ENCODE measurements around the gene NDUFAF2.
"Not testable (repeated sequence)": the region's sequence is repeated elsewhere in the genome, so short reads cannot be mapped to it uniquely, and the experiment has no call there.

Gene NDUFAF2

GRCh38 chr5:61177070-61177469, 232.1 kb downstream of the NDUFAF2 start:
- no peak for DNase-seq (ENCODE audit: low read depth, low spot score)

DNA sequence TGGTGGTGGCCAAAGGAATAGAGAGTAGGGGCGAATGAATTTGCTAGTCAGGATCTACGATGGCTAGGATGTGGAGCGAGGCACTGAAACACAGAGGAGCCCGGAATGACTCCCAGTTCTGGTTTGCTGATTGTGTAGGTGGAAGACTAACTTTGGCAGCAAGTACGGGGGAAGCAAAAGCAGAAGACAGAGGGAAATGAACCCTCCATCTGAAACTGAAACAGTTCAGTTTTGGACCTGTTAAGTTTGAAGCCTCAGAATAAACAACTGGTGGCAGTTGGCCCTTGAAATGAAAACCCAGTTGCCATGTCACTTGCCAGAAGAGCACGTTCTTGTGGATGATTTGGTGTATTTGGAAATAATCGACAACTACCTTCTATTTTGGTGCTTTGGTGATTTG, 232.7 kb downstream of the NDUFAF2 start:
- DNase-seq (ENCODE audit: low read depth, low spot score), result no peak

DNA sequence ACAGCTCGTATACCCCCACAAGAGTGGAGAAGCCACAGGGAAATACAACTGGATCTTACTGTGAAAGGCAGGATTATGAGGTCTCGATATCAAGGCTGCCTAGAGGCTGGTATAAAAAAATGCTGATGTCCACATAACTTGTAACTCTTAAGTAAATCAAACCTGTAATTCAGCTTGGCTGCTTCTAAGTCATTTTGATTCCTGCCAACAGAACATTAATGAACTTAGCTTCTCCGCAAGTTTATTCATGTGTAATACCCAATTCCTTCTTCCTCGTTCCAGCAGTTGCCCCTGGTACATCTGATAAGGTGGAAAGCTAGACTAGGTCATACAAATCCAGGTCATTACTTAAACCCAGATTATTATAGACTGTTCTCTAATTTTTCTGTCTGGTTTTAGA, 233.7 kb downstream of the NDUFAF2 start:
- no peak for DNase-seq (ENCODE audit: low read depth, low spot score)

GRCh38 chr5:61180886-61181285, 235.9 kb downstream of the NDUFAF2 start:
- DNase-seq (ENCODE audit: low read depth, low spot score), result no peak

GRCh38 chr5:61182449-61182848, 237.4 kb downstream of the NDUFAF2 start:
- DNase-seq (ENCODE audit: low read depth, low spot score), result no peak

DNA sequence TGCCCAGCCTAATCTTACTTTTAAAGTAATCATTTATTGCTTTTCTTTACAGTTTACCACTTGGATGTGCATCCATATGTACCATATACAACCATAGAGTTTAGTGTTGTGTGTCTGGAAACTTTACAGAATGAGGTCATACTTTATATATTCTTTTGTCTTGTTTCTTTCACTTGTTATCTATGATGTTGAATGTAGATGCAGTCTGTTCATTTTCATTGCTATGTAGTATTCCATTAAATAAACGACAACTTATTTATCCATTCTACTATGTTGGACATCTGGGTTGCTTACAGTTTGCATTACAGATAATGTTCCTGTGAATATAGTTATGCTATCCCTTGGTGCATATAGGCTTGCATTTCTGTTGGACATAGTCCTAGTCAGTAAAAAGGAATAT, 238.5 kb downstream of the NDUFAF2 start:
- no peak for DNase-seq (ENCODE audit: low read depth, low spot score)

- DNase-seq (ENCODE audit: low read depth, low spot score), result no peak
Observed at GRCh38 chr5:61184708-61185107, 239.7 kb downstream of the NDUFAF2 start.

DNA sequence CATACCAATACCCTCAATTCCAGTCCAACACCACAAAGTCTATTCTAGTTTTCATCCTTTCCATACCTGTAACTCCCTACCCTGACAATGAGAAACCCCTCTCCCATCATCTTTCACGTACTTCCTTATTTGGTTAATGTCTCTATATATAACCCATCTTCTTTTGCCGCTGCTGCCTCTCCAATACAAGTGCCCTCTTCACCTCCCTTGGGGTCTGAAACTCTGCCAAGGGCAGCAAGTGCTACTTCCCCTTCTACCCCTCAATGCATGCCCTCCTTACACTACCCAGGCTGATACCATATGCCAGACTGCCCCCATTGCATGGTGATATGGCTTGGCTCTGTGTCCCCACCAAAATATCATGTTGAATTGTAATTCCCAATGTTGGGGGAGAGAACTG, 241.6 kb downstream of the NDUFAF2 start:
- no peak for DNase-seq (ENCODE audit: low read depth, low spot score)

- not testable (repeated sequence) for DNase-seq (ENCODE audit: low read depth, low spot score)
Observed at GRCh38 chr5:61187352-61187751, 242.3 kb downstream of the NDUFAF2 start.

DNA sequence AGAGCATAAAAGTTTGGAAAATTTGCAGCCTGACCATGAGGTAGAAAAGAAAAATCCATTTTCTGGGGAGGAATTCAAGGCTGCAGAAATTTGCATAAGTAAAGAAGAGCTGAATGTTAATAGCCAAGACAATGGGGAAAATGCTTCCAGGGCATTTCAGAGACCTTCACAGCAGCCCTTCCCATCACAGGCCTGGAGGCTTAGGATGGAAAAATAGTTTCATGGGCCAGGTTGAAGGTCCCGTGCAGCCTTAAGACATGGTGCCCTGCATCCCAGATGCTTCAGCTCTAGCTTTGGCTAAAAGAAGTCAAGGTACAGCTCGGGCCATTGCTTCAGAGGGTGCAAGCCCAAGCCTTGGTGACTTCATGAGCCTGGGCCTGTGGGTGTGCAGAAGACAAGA, 242.8 kb downstream of the NDUFAF2 start:
- DNase-seq (ENCODE audit: low read depth, low spot score), result not testable (repeated sequence)

GRCh38 chr5:61198606-61199005, 253.6 kb downstream of the NDUFAF2 start:
- DNase-seq (ENCODE audit: low read depth, low spot score), result no peak

- DNase-seq (ENCODE audit: low read depth, low spot score), result no peak
Observed at GRCh38 chr5:61200582-61201155, 255.7 kb downstream of the NDUFAF2 start.

GRCh38 chr5:61202213-61202612, 257.2 kb downstream of the NDUFAF2 start:
- DNase-seq (ENCODE audit: low read depth, low spot score), result no peak

Measured in smooth muscle cell of the brain vasculature (primary cell).